Effector memory CD4-positive, alpha-beta T cell (primary cell): ENCODE results near the gene PPP1R2C.

ENCODE experiments used
- DNase-seq, 3 donors: peaks; one replicate each; pipeline ENCODE4 v3.0.0-alpha.2; 2020
- H3K27ac ChIP-seq: 2 replicates; pipeline ENCODE4 v1.7.0; 2013; ENCODE audit warnings: mild to moderate bottlenecking, low read length, moderate library complexity; ENCODE audit not compliant: insufficient read depth, poor library complexity, severe bottlenecking
- H3K27me3 ChIP-seq: replicated peaks from 2 replicates; pipeline ENCODE4 v1.7.0; 2013; ENCODE audit warnings: mild to moderate bottlenecking, low read length; ENCODE audit not compliant: insufficient read depth, control insufficient read depth, poor library complexity, severe bottlenecking
- H3K36me3 ChIP-seq: 2 replicates; pipeline ENCODE4 v1.7.0; 2013; ENCODE audit warnings: mild to moderate bottlenecking, low read length, moderate library complexity; ENCODE audit not compliant: control insufficient read depth, insufficient read depth
- H3K4me1 ChIP-seq: 2 replicates; pipeline ENCODE4 v1.7.0; 2013; ENCODE audit warnings: low read length, mild to moderate bottlenecking; ENCODE audit not compliant: control insufficient read depth, insufficient read depth, poor library complexity, severe bottlenecking
- H3K4me3 ChIP-seq: 2 replicates; pipeline ENCODE4 v1.7.0; 2013; ENCODE audit warnings: low read length, low read depth, mild to moderate bottlenecking; ENCODE audit not compliant: insufficient read depth, poor library complexity, severe bottlenecking
- H3K9me3 ChIP-seq: 2 replicates; pipeline ENCODE4 v1.7.0; 2013; ENCODE audit warnings: mild to moderate bottlenecking, low read length, moderate library complexity; ENCODE audit not compliant: control insufficient read depth
- total RNA-seq, 3 donors: gene quantifications; one replicate each; lab custom pipeline; 2026; lab: John Stamatoyannopoulos, UW

Gene PPP1R2C
- 0 to 10.9 (median 0) reads per million in 3 donors for total RNA-seq

- no peaks in the 10 kb centered on the region for H3K9me3 ChIP-seq
- H3K4me1 ChIP-seq = no peaks in the 10 kb centered on the region
- H3K36me3 ChIP-seq = no peaks in the 10 kb centered on the region
- DNase-seq = peak in 1 of 3 donors; percentile 58
- H3K4me3 ChIP-seq = no peak within 1 kb of the TSS
- H3K27me3 ChIP-seq = no peaks in the 10 kb centered on the region
- no peak within 1 kb of the TSS for H3K27ac ChIP-seq
These were observed at the start of gene PPP1R2C for GRCh38 chrX:42778096-42778495. TSS of gene PPP1R2C (minus strand) at chrX:42778163. CDS start at chrX:42778079, 84 bp downstream.

- Histone ChIP-seq H3K4me1 (no peaks in the 10 kb centered on the region), H3K4me3 (no peak overlapping the region), H3K27me3 (no peaks in the 10 kb centered on the region), H3K27ac (no peak overlapping the region), H3K9me3 (no peaks in the 10 kb centered on the region), H3K36me3 (no peaks in the 10 kb centered on the region)
- no peak for DNase-seq
These were observed 47.2 kb upstream of the PPP1R2C start for GRCh38 chrX:42825201-42825600.

- Histone ChIP-seq H3K27ac (no peak overlapping the region), H3K36me3 (no peaks in the 10 kb centered on the region), H3K4me3 (no peak overlapping the region), H3K4me1 (no peaks in the 10 kb centered on the region), H3K27me3 (no peaks in the 10 kb centered on the region), H3K9me3 (no peaks in the 10 kb centered on the region)
- DNase-seq = no peak
These were observed 46.6 kb upstream of the PPP1R2C start for GRCh38 chrX:42824541-42824940.

GRCh38 chrX:42823443-42823842 lies 45.5 kb upstream of the PPP1R2C start:
- H3K4me3 ChIP-seq = no peak overlapping the region
- DNase-seq = no peak
- H3K36me3 ChIP-seq = no peaks in the 10 kb centered on the region
- no peaks in the 10 kb centered on the region for H3K9me3 ChIP-seq
- H3K27me3 ChIP-seq = no peaks in the 10 kb centered on the region
- no peaks in the 10 kb centered on the region for H3K4me1 ChIP-seq
- H3K27ac ChIP-seq = no peak overlapping the region

- H3K36me3 ChIP-seq = no peaks in the 10 kb centered on the region
- H3K27me3 ChIP-seq = no peaks in the 10 kb centered on the region
- no peak overlapping the region for H3K27ac ChIP-seq
- DNase-seq = no peak
- no peaks in the 10 kb centered on the region for H3K4me1 ChIP-seq
- no peak overlapping the region for H3K4me3 ChIP-seq
- no peaks in the 10 kb centered on the region for H3K9me3 ChIP-seq
These were observed 44.0 kb upstream of the PPP1R2C start for GRCh38 chrX:42821803-42822443.

- DNase-seq = no peak
- Histone ChIP-seq H3K27me3 (no peaks in the 10 kb centered on the region), H3K4me1 (no peaks in the 10 kb centered on the region), H3K27ac (no peak overlapping the region), H3K36me3 (no peaks in the 10 kb centered on the region), H3K4me3 (no peak overlapping the region), H3K9me3 (no peaks in the 10 kb centered on the region)
These were observed 40.4 kb upstream of the PPP1R2C start for GRCh38 chrX:42818151-42818921.

GRCh38 chrX:42809569-42809968 lies 31.6 kb upstream of the PPP1R2C start:
- DNase-seq = no peak
- Histone ChIP-seq H3K9me3 (no peaks in the 10 kb centered on the region), H3K36me3 (no peaks in the 10 kb centered on the region), H3K27me3 (no peaks in the 10 kb centered on the region), H3K4me3 (no peak overlapping the region), H3K27ac (no peak overlapping the region), H3K4me1 (no peaks in the 10 kb centered on the region)

- no peak for DNase-seq
- Histone ChIP-seq H3K9me3 (no peaks in the 10 kb centered on the region), H3K27me3 (no peaks in the 10 kb centered on the region), H3K36me3 (no peaks in the 10 kb centered on the region), H3K4me3 (no peak overlapping the region), H3K4me1 (no peaks in the 10 kb centered on the region), H3K27ac (no peak overlapping the region)
These were observed 29.4 kb upstream of the PPP1R2C start for GRCh38 chrX:42807393-42807792.

GRCh38 chrX:42804524-42804923 lies 26.6 kb upstream of the PPP1R2C start:
- H3K36me3 ChIP-seq = no peaks in the 10 kb centered on the region
- no peaks in the 10 kb centered on the region for H3K9me3 ChIP-seq
- H3K4me1 ChIP-seq = no peaks in the 10 kb centered on the region
- H3K4me3 ChIP-seq = no peak overlapping the region
- H3K27ac ChIP-seq = no peak overlapping the region
- DNase-seq = no peak
- no peaks in the 10 kb centered on the region for H3K27me3 ChIP-seq

GRCh38 chrX:42803320-42803719 lies 25.4 kb upstream of the PPP1R2C start:
- Histone ChIP-seq H3K27me3 (no peaks in the 10 kb centered on the region), H3K27ac (no peak overlapping the region), H3K36me3 (no peaks in the 10 kb centered on the region), H3K9me3 (no peaks in the 10 kb centered on the region), H3K4me1 (no peaks in the 10 kb centered on the region), H3K4me3 (no peak overlapping the region)
- DNase-seq = no peak
